GM19372 (cell line): ENCODE data around the gene PIGP.
"Not testable (repeated sequence)": the region's sequence is repeated elsewhere in the genome, so short reads cannot be mapped to it uniquely, and the experiment has no call there.

ENCODE experiments used
- ATAC-seq: cut with Tn5 transposase; IDR thresholded peaks from one replicate; pipeline ENCODE4 v1.9.1; 2021; ENCODE audit warnings: mild to moderate bottlenecking, low read depth, moderate library complexity; ENCODE audit not compliant: unreplicated experiment

PIGP gene

DNA sequence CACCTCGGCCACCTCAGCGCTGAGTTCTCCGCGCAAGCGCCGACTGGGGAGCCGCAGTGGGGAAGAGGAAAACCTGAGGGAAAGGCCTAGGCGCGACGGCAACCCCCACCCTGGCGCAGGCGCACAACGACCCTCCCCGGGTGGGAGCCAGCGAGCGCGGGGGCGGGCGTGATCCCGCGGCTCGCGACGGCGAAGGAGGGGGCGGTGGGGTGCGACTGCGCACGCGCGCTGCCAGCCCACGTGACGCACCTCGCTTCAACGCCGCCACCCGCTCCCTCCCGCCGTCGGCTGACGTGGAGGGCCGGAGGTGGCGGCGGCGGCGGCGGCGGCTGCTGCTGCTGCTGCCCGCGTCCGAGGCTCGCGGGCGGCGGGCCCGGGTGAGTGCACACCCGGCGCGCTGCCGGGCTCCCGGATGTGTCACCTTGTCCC lies at the start of gene PIGP, which contains the start of gene TTC3:
Gene PIGP, minus strand, starts transcription at position 84 of the 429 bp plus-strand sequence. CDS start 556 bp downstream, outside the sequence.
Gene TTC3, plus strand, starts transcription at position 267 of the 429 bp plus-strand sequence. CDS start 14,004 bp downstream, outside the sequence.
- peak; percentile 63 for ATAC-seq

GRCh38 chr21:37119421-37120218 lies 46.7 kb upstream of the PIGP start:
- no peak for ATAC-seq

DNA sequence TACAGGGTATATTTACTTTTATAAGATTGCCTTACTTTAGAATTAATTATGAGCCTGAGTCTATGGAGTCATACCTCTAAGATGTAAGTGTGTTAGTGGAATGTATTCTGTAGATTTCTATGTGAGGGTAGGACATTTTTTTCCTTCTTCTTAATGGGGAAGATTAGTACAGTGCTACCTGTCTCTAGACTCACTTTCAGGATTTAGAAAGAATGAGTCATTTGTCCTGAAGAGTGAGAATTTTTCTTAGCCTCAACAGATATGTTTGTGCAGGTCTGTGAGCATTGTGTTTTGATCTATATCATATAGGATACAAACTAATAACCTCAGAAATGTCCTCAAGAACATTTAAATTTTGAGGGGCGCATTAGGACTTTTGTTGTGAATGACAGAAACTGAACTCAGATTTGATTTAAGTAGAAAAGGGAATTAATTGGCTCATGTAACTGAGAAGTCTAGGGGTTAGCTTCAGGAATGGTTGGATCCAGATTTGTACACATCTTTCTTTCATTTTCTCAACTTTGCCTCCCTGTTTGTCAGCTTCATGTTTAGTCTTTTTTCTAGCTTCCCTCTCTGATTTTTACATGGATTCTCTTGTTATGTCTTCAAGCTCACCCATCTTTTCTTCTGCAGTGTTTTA lies 45.4 kb upstream of the PIGP start:
- ATAC-seq, result no peak

DNA sequence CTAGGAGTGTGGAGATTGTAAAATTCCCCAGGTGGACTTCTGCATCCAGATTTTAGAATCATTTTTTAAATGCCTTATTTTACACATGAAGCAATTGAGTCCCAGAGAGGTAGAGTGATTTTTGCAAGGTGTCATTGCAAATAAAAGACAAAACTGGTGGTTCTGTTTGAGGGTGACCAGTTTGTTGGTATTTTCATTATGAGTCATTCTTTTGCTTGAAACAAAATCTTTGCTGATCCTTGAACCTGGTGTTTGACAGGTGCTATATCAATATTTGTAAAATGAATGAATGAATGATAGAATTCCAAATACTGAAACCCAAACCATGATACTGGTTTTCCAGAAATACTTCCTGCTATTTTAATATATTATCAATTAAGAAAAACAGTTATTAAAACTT lies 44.3 kb upstream of the PIGP start:
- no peak for ATAC-seq

DNA sequence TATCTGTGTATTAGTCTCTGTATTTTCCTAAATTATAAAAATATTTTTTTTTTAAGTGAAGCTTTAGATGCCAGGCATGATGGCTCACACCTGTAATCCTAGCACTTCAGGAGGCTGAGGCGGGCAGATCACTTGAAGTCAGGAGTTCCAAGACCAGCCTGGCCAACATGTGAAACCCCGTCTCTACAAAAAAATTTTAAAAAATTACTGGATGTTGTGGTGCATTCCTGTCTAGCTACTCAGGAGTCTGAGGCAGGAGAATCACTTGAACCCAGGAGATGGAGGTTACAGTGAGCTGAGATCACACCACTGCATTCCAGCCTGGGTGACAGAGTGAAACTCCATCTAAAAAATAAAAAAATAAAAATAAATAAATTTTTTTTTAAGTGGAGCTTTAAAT lies 43.6 kb upstream of the PIGP start:
- not testable (repeated sequence) for ATAC-seq

DNA sequence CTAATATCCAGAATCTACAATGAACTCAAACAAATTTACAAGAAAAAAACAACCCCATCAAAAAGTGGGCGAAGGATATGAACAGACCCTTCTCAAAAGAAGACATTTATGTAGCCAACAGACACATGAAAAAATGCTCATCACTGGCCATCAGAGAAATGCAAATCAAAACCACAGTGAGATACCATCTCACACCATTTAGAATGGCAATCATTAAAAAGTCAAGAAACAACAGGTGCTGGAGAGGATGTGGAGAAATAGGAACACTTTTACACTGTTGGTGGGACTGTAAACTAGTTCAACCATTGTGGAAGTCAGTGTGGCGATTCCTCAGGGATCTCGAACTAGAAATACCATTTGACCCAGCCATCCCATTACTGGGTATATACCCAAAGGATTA lies 41.4 kb upstream of the PIGP start:
- not testable (repeated sequence) for ATAC-seq

- ATAC-seq, result not testable (repeated sequence)
Observed at GRCh38 chr21:37111029-37111428, 38.2 kb upstream of the PIGP start.

DNA sequence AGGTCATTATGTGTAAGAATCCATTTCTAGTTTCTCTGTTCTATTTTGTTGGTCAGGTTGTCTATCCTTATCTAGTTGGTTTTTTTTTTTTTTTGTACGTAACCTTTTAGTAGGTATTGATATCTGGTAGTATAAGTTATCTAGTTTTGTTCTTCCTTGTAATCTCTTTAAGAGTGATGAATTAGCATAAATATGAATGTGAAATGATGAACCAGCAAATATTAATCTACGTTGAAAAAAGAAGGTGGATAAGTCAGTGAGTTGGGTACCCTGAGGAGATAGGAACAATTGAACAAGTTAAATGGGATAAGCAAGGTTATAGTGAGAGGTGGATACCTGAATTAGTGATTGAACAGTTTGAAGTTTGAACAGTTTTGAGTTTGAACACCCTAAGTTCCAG lies 34.1 kb upstream of the PIGP start:
- no peak for ATAC-seq

DNA sequence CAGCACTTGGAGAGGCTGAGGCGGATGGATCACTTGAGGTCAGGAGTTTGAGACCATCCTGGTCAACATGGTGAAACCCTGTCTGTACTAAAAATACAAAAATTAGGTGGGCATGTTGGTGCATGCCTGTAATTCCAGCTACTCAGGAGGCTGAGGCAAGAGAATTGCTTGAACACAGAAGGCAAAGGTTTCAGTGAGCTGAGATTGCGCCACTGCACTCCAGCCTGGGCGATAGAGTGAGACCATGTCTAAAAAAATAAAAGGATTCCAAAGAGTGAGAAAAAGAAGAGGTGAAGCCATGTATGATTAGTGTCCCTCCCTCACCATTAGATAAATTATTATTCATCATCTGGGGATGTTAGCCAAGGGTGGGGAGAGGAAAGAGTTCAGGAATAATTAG lies 29.9 kb upstream of the PIGP start:
- ATAC-seq, result not testable (repeated sequence)

GRCh38 chr21:37101384-37101783 lies 28.5 kb upstream of the PIGP start:
- no peak for ATAC-seq

DNA sequence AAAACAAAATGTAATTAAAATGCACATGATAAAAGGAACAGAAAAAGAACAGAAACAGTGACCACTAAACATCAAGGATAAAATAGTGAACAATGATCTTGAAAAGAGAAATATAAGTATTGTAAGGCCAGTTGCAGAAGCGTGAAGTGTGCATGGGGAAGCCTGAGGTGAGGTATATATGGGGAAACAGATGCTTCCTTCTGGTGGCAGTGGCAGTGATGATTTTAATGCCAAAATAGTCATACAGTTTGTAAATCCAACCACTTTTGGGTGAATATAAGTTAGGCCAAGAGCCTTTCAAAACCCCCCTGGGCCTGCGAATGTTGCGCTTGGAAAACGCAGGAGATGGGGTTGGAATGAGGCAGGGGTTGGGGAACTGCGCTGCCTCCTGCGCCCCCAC lies 27.4 kb upstream of the PIGP start:
- ATAC-seq, result no peak

- ATAC-seq, result no peak
Observed at GRCh38 chr21:37098751-37099150, 25.9 kb upstream of the PIGP start.

DNA sequence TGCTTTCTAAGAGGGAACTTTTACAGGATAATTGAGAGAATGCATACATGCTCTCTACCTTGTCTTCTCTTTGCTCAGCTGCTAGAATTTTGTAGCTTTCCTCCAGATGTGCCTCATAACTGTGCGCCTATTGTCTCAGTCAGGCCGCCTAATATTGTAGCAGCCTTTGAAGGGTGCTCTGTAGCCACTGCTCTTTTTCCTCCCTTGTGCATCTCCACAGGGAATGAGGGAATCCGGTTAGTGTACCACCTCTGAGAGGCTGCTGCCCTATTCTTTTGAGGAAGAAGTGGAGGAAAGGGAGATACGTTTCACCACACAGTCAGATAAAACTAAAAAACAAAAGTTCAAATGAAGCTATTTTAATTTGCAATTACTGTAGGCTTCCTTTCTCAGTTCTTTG lies 22.9 kb upstream of the PIGP start:
- ATAC-seq, result no peak

GRCh38 chr21:37093977-37094376 lies 21.1 kb upstream of the PIGP start:
- no peak for ATAC-seq

- ATAC-seq, result no peak
Observed at GRCh38 chr21:37088186-37088735, 15.4 kb upstream of the PIGP start.

DNA sequence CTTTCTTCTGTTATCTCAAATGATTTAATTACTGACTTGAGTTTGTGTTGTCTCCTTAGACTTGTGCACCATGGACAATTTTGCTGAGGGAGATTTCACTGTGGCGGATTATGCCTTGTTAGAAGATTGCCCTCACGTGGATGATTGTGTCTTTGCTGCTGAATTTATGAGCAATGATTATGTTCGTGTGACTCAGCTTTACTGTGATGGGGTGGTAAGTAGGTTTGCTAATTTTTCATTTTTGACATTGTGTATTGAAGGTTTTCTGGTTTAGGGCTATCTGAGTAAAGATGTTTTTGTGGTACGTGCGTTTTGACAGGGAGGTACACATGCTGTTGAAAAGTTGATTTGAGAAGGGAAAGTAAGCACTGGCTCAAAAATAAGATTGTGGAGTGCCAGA lies 14.3 kb upstream of the PIGP start:
- ATAC-seq, result no peak

GRCh38 chr21:37085726-37086125 lies 12.9 kb upstream of the PIGP start:
- ATAC-seq, result no peak

GRCh38 chr21:37082856-37083528 lies 10.1 kb upstream of the PIGP start:
- ATAC-seq, result no peak

DNA sequence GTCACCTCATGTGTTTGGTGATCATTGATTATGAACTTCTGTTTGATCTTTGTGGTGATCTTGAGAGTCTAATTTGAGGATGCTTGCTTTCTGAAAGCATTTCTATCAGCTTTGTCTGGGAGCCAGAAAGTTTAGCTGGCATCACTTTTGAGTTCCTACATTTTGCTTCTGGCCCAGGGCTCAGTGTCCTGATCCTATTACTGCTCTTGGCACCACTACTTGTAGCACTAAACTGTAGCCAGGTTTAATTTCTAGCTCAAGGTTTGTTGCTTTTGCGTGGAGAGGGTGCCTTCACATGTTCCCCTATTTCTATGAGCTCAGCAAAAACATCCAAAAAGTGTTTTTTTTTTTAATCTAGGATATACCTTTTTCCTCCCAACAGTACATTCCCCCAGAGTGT lies 9.5 kb upstream of the PIGP start:
- no peak for ATAC-seq

DNA sequence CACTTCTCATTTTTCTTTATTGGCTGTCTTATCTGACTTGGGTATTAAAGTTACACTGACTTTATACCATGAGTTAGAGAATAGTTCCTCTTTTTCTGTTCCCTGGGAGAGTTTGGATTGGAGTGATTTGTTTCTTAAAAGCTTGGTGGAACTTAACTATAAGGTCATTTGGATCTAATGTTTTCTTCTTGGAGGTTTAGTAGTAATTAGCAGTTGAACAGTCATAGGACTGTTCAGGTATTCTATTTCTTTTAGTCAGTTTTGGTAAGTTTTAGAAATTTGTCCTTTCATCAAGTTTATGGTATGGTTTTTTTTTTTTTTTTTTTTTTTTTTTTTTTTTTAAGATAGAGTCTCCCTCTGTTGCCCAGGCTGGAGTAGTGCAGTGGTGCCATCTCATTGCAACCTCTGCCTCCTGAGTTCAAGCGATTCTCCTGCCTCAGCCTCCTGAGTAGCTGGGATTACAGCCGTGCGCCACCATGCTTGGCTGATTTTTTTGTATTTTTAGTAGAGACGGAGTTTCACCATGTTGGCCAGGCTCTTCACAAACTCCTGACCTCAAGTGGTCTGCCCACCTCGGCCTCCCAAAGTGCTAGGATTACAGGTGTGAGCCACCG lies 6.4 kb upstream of the PIGP start:
- no peak for ATAC-seq

- ATAC-seq, result no peak
Observed at GRCh38 chr21:37077403-37077802, 4.5 kb upstream of the PIGP start.
